ENCODE results near the gene DDB1.

DNA sequence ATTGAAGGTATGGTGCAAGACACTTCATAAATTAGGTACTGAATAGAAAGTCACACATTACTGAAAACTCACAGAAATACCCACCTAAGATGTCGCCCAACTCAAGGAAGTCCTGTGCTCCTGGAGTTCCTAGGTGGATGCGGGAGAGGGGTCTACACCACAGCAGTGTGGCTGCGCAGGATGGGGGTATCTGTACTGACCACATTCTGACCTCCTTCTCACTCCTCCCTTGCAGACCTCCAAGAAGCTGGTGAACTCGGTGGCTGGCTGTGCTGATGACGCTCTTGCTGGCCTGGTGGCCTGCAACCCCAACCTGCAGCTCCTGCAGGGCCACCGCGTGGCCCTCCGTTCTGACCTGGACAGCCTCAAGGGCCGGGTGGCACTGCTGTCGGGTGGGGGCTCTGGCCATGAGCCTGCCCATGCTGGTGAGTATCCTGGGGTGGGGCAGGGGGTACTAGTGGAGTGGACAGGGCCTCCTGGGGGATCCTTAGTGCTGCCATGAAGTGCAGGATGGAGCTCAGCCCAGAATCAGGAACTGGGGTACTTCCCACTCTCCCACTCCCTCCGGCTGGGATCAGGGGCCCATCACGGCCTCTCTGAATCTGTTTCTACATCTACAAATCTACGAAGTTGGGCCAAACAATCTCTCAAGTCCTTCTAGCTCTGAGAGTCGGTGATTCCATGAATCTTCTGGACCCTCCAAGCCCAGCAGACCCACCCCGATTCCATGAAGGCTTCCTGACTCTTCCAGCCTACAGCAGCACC lies 5.0 kb upstream of the DDB1 start:
- TF ChIP-seq MYC (IDR thresholded peaks at IDR 0.05; ENCODE audit: low read depth, low read length), result no peak
- TF ChIP-seq, protein P1, sequence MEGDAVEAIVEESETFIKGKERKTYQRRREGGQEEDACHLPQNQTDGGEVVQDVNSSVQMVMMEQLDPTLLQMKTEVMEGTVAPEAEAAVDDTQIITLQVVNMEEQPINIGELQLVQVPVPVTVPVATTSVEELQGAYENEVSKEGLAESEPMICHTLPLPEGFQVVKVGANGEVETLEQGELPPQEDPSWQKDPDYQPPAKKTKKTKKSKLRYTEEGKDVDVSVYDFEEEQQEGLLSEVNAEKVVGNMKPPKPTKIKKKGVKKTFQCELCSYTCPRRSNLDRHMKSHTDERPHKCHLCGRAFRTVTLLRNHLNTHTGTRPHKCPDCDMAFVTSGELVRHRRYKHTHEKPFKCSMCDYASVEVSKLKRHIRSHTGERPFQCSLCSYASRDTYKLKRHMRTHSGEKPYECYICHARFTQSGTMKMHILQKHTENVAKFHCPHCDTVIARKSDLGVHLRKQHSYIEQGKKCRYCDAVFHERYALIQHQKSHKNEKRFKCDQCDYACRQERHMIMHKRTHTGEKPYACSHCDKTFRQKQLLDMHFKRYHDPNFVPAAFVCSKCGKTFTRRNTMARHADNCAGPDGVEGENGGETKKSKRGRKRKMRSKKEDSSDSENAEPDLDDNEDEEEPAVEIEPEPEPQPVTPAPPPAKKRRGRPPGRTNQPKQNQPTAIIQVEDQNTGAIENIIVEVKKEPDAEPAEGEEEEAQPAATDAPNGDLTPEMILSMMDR (IDR thresholded peaks at IDR 0.05; ENCODE audit: low read depth, low read length), result no peak
- TF ChIP-seq, protein P2, sequence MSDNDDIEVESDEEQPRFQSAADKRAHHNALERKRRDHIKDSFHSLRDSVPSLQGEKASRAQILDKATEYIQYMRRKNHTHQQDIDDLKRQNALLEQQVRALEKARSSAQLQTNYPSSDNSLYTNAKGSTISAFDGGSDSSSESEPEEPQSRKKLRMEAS (IDR thresholded peaks at IDR 0.05; ENCODE audit: low read depth, low read length), result no peak

All from NB4 (cell line).